ENCODE results near the gene TSPAN5. TPM values are rescaled to one million over a fixed set of nuclear protein-coding genes. Genes with fewer than 3 reads are reported as not detected.

TSPAN5 gene
- total RNA-seq, 1 experiment from 2014 or later = 4.3 TPM

GRCh38 chr4:98643755-98644154 lies 14.7 kb downstream of the TSPAN5 start:
- no peaks in the 10 kb centered on the region for H3K27me3 ChIP-seq (ENCODE audit: control insufficient read depth, insufficient read depth, low read length)
- H3K4me3 ChIP-seq (ENCODE audit: insufficient read depth, low read depth, low read length) = no peak overlapping the region
- H3K36me3 ChIP-seq (replicated peaks; ENCODE audit: control insufficient read depth, insufficient read depth, low read length) = no peaks in the 10 kb centered on the region
- no peak for DNase-seq

GRCh38 chr4:98642991-98643426 lies 15.4 kb downstream of the TSPAN5 start:
- DNase-seq = no peak

GRCh38 chr4:98641906-98642668 lies 16.3 kb downstream of the TSPAN5 start:
- Histone ChIP-seq H3K27me3 (ENCODE audit: control insufficient read depth, insufficient read depth, low read length) (no peaks in the 10 kb centered on the region), H3K36me3 (replicated peaks; ENCODE audit: control insufficient read depth, insufficient read depth, low read length) (no peaks in the 10 kb centered on the region), H3K4me3 (ENCODE audit: insufficient read depth, low read depth, low read length) (no peak overlapping the region)
- DNase-seq = no peak

More at GRCh38 chr4:98642991-98643426, 15.4 kb downstream of the TSPAN5 start:
- no peak overlapping the region for H3K4me3 ChIP-seq (ENCODE audit: insufficient read depth, low read depth, low read length)
- H3K36me3 ChIP-seq (replicated peaks; ENCODE audit: control insufficient read depth, insufficient read depth, low read length) = no peaks in the 10 kb centered on the region
- no peaks in the 10 kb centered on the region for H3K27me3 ChIP-seq (ENCODE audit: control insufficient read depth, insufficient read depth, low read length)

- DNase-seq = no peak
- Histone ChIP-seq H3K27me3 (ENCODE audit: control insufficient read depth, insufficient read depth, low read length) (no peaks in the 10 kb centered on the region), H3K36me3 (replicated peaks; ENCODE audit: control insufficient read depth, insufficient read depth, low read length) (no peaks in the 10 kb centered on the region), H3K4me3 (ENCODE audit: insufficient read depth, low read depth, low read length) (no peak overlapping the region)
These were observed 17.0 kb downstream of the TSPAN5 start for GRCh38 chr4:98641376-98641775.

GRCh38 chr4:98639523-98639922 lies 18.9 kb downstream of the TSPAN5 start:
- Histone ChIP-seq H3K27me3 (ENCODE audit: control insufficient read depth, insufficient read depth, low read length) (no peaks in the 10 kb centered on the region), H3K4me3 (ENCODE audit: insufficient read depth, low read depth, low read length) (no peak overlapping the region), H3K36me3 (replicated peaks; ENCODE audit: control insufficient read depth, insufficient read depth, low read length) (no peaks in the 10 kb centered on the region)
- no peak for DNase-seq

- no peak overlapping the region for H3K4me3 ChIP-seq (ENCODE audit: insufficient read depth, low read depth, low read length)
- DNase-seq = no peak
- H3K27me3 ChIP-seq (ENCODE audit: control insufficient read depth, insufficient read depth, low read length) = no peaks in the 10 kb centered on the region
- no peaks in the 10 kb centered on the region for H3K36me3 ChIP-seq (replicated peaks; ENCODE audit: control insufficient read depth, insufficient read depth, low read length)
These were observed 19.3 kb downstream of the TSPAN5 start for GRCh38 chr4:98639108-98639507.

GRCh38 chr4:98638661-98639060 lies 19.8 kb downstream of the TSPAN5 start:
- DNase-seq = no peak
- Histone ChIP-seq H3K27me3 (ENCODE audit: control insufficient read depth, insufficient read depth, low read length) (no peaks in the 10 kb centered on the region), H3K36me3 (replicated peaks; ENCODE audit: control insufficient read depth, insufficient read depth, low read length) (no peaks in the 10 kb centered on the region), H3K4me3 (ENCODE audit: insufficient read depth, low read depth, low read length) (no peak overlapping the region)

GRCh38 chr4:98634061-98634460 lies 24.4 kb downstream of the TSPAN5 start:
- Histone ChIP-seq H3K36me3 (replicated peaks; ENCODE audit: control insufficient read depth, insufficient read depth, low read length) (no peaks in the 10 kb centered on the region), H3K4me3 (ENCODE audit: insufficient read depth, low read depth, low read length) (no peak overlapping the region), H3K27me3 (ENCODE audit: control insufficient read depth, insufficient read depth, low read length) (no peaks in the 10 kb centered on the region)
- DNase-seq = no peak

GRCh38 chr4:98633159-98633558 lies 25.3 kb downstream of the TSPAN5 start:
- Histone ChIP-seq H3K27me3 (ENCODE audit: control insufficient read depth, insufficient read depth, low read length) (no peaks in the 10 kb centered on the region), H3K36me3 (replicated peaks; ENCODE audit: control insufficient read depth, insufficient read depth, low read length) (no peaks in the 10 kb centered on the region), H3K4me3 (ENCODE audit: insufficient read depth, low read depth, low read length) (no peak overlapping the region)
- no peak for DNase-seq

GRCh38 chr4:98632258-98632657 lies 26.2 kb downstream of the TSPAN5 start:
- DNase-seq = no peak
- Histone ChIP-seq H3K36me3 (replicated peaks; ENCODE audit: control insufficient read depth, insufficient read depth, low read length) (no peaks in the 10 kb centered on the region), H3K4me3 (ENCODE audit: insufficient read depth, low read depth, low read length) (no peak overlapping the region), H3K27me3 (ENCODE audit: control insufficient read depth, insufficient read depth, low read length) (no peaks in the 10 kb centered on the region)

- no peak for DNase-seq
These were observed 26.9 kb downstream of the TSPAN5 start for GRCh38 chr4:98631506-98631905.

GRCh38 chr4:98630737-98631454 lies 27.5 kb downstream of the TSPAN5 start:
- DNase-seq = no peak
- Histone ChIP-seq H3K36me3 (replicated peaks; ENCODE audit: control insufficient read depth, insufficient read depth, low read length) (no peaks in the 10 kb centered on the region), H3K4me3 (ENCODE audit: insufficient read depth, low read depth, low read length) (no peak overlapping the region), H3K27me3 (ENCODE audit: control insufficient read depth, insufficient read depth, low read length) (no peaks in the 10 kb centered on the region)

More at GRCh38 chr4:98631506-98631905, 26.9 kb downstream of the TSPAN5 start:
- no peaks in the 10 kb centered on the region for H3K27me3 ChIP-seq (ENCODE audit: control insufficient read depth, insufficient read depth, low read length)
- H3K4me3 ChIP-seq (ENCODE audit: insufficient read depth, low read depth, low read length) = no peak overlapping the region
- no peaks in the 10 kb centered on the region for H3K36me3 ChIP-seq (replicated peaks; ENCODE audit: control insufficient read depth, insufficient read depth, low read length)

GRCh38 chr4:98627531-98628257 lies 30.7 kb downstream of the TSPAN5 start:
- no peaks in the 10 kb centered on the region for H3K27me3 ChIP-seq (ENCODE audit: control insufficient read depth, insufficient read depth, low read length)
- no peak for DNase-seq
- no peak overlapping the region for H3K4me3 ChIP-seq (ENCODE audit: insufficient read depth, low read depth, low read length)
- H3K36me3 ChIP-seq (replicated peaks; ENCODE audit: control insufficient read depth, insufficient read depth, low read length) = no peaks in the 10 kb centered on the region

- no peaks in the 10 kb centered on the region for H3K27me3 ChIP-seq (ENCODE audit: control insufficient read depth, insufficient read depth, low read length)
- no peak overlapping the region for H3K4me3 ChIP-seq (ENCODE audit: insufficient read depth, low read depth, low read length)
- H3K36me3 ChIP-seq (replicated peaks; ENCODE audit: control insufficient read depth, insufficient read depth, low read length) = no peaks in the 10 kb centered on the region
- DNase-seq = no peak
These were observed 32.1 kb downstream of the TSPAN5 start for GRCh38 chr4:98626350-98626749.

GRCh38 chr4:98625920-98626319 lies 32.5 kb downstream of the TSPAN5 start:
- Histone ChIP-seq H3K27me3 (ENCODE audit: control insufficient read depth, insufficient read depth, low read length) (no peaks in the 10 kb centered on the region), H3K4me3 (ENCODE audit: insufficient read depth, low read depth, low read length) (no peak overlapping the region), H3K36me3 (replicated peaks; ENCODE audit: control insufficient read depth, insufficient read depth, low read length) (no peaks in the 10 kb centered on the region)
- DNase-seq = no peak
